Activated CD8-positive, alpha-beta memory T cell treated with anti-CD3 and anti-CD28 coated beads, Interleukin-2, amount 50 U/mL, for 4 hours (primary cell): ENCODE data around the gene LHB.
A peak's percentile ranks its signal among the peaks of the same experiment; 100 is the strongest.

Experiments
- DNase-seq: peaks from one replicate; pipeline ENCODE4 v3.0.0-alpha.2; 2020

Gene LHB

DNA sequence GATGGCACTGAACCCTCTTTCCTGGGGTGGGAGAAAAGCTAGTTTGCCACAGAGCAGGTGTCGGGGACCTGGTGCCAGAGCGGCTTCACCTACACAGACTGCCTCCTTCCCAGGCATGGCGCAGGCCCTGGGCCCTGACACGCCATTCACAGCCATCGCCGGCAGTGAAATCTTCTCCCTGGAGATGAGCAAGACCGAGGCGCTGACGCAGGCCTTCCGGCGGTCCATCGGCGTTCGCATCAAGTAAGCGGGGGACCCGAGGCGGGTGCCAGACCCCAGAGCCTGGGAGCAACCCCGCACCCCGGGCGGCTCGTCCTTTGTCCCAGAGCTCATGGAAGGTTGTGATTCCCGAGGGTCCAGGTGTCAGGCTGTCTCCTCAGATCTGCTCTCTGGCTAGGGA, 10.0 kb downstream of the LHB start:
- no peak for DNase-seq

DNA sequence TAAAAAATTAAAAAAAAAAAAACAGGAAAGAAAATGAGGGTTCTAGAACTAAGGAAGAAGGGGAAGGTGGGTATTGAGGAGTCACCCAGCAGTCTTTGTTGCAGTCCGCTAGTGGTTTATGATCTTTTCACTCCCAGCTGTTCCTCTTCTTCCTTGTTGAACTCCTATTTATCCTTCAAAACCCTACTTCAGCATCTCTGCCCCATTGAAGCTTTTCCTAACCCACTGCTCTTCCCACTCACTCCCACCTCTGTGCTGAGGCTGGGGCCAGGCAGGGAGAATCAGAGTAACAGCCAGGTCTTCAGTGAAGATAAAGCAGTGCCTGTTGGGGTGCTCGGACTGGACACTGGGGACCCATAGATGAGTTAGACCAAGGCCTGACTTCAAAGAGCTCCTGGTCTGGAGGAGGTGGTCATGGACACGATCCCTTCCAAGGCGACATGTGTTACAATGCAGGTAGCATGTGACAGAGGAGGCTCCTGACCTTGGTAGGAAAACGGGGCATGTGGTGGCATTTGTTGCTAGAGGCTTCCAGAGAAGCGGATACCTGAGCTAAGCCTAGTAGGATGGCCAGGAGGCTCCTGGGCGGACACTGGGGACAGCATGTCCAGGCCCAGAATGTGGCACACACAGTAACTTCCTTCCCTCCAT, 11.8 kb downstream of the LHB start:
- DNase-seq = no peak

DNA sequence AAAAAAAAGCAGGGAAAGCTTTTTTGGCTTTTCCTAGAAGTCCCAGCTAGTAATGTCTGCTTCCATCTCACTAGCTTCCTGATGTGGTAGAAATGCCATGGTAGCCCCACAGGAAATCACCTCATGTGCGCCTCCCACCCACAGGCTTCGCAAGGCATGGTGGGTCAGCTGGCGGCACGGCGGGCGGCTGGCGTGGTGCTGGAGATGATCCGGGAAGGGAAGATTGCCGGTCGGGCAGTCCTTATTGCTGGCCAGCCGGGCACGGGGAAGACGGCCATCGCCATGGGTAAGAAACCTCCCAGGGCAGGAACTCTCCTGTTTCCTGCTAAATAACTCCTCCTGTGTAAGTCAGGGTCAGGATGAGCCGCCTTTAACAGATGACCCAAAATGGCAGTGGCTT, 12.8 kb downstream of the LHB start:
- no peak for DNase-seq

DNA sequence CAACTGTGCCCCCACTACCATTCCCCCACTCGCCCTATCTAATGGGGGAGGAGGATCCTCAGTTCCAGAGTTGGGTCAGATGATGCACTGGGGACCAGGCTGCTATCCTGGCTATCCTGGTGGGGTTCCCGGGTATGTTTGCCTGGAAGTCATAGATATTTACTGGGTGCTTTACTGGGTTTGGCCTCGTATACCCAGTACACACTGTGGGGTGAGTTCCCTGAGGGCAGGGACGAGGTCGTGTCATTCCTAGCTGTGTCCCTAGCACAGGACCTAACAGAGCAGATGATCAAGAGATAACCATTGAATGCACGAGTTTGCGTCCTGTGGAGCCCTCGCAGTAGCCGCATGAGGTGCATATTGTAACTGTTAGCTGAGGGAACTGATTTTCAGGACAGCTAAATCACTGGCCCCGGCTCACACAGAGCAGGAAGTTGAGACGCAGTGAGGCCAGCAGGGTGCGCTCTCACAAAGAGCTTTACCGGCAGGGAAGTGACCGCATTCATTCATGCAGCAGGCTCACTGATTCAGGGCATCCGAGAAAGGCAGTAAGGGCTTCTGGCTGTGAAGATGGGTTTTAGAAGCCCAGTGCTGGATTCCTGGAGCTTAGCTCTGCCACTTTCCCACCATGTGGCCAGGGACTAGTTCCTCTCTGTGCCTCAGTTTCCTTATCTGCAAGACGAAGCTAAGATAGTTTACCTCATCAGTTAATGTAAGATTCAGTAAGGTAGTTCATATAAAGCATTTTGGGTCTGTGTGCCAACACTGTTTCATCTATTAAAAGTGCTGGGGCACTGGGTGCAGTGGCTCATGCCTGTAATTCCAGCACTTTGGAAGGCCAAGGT, 17.2 kb downstream of the LHB start:
- DNase-seq = peak; percentile 74

DNA sequence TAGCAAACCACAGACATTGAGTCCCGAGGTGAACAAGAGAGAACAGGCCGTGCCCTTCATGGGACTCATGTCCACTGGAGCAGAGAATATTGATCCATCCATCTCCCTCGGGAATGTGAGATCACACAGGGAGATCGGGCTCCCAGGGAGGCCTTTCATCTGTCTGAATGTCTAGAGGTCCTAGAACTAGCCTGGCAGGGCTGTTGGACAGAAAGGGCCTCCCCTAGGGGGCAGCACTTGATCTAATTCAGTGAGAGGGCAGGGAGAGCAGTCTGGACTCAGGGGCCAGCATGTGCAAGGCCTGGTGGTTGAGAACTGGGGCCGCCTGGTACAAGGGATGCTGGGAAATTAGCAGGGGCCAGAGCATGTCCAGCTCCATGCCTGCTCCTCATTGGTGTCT, 18.9 kb downstream of the LHB start:
- DNase-seq = peak; percentile 53

DNA sequence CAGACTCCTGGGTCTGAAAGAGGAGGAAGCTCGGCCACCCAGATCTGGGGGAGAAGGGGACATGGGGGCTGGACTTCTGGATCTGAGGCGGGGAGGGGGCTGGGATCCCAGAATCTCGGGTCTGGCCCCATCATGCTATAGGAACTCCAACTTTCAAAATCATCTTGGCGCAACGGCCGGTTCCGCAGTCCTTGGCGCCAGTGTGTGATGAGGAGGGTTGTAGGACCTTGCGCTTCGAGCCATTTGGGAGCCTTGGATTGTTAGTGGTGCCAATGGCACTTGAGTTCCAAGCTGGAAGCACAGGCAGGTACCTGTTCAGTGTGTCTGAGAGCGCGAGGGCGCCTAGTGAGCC, 22.9 kb downstream of the LHB start:
- no peak for DNase-seq

DNA sequence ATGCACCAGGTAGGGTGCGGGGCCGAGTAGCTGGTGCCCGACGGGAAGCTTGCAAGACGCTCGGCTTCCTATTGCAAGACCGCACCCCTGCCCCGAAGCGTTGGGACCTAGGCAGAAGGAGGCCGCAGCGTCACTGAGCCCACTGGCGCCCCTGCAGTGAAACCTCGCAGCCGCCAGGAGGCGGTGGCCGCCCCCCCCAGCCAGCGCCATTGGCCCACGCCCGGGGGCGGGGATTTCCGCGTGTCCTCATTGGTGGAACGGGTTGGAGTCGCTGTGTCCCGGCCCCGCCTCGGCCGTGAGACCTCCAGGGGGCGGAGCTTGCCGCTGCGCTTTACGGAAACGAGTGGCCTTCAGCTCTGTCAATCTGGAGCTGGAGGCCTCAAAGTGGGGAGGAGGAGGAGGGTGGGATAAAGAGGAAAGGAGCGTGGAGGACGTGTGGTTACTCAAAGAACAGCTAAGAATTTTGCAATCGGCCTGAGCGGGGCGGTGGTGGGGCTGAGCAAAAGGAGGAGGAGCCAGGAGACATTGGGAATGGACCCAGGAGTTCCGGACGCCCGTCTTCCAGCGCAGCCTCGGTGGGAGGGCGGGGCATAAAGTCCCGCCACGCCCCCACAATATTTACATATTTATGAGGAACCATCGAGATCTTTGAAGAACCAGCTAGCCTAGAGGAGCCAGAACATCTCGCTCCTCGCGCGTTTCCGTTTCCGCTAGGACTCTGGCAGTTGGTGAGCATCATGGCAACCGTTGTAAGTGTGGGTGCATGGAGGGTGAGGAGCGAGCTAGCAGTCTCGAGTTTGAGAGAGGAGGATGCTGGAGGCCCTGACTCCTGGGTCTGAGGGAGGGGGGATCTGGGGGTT, 23.5 kb downstream of the LHB start, which contains the start of the genes GYS1 and RUVBL2:
Gene GYS1 (minus strand): TSS at position 135 of the 860 bp plus-strand sequence. CDS start 197 bp downstream, outside the sequence.
Gene RUVBL2 (plus strand): TSS at position 713 of the 860 bp plus-strand sequence. CDS start 25 bp downstream, at position 738.
- peak; percentile 99 for DNase-seq

DNA sequence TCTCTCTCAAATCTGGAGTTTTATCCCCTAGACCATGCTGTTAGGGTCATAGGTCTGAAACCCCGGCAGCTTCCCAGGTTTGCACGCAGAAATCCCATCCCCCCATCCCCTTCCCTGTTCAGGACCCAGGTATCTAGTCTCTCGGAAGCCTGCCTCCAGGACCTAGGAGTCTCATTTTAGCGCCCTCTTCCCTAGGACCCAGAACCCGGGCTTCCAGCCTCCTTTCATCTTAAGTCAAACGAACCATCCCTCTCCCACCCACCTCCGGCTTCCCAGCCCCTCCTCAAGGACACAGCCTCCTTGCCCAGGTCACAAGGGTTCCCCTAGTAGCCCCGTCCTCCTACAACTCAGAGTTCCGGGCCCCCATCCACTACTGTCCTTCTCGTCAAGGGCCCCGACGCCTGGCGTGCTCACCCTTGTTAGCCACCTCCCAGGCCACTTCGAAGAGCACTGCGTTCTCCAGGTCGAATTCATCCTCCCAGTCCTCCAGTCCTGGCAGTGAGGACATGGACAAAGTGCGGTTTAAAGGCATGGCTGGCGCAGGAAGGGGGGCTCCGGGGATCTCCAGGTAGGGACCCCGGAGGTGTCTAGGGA, 24.2 kb downstream of the LHB start:
- no peak for DNase-seq

DNA sequence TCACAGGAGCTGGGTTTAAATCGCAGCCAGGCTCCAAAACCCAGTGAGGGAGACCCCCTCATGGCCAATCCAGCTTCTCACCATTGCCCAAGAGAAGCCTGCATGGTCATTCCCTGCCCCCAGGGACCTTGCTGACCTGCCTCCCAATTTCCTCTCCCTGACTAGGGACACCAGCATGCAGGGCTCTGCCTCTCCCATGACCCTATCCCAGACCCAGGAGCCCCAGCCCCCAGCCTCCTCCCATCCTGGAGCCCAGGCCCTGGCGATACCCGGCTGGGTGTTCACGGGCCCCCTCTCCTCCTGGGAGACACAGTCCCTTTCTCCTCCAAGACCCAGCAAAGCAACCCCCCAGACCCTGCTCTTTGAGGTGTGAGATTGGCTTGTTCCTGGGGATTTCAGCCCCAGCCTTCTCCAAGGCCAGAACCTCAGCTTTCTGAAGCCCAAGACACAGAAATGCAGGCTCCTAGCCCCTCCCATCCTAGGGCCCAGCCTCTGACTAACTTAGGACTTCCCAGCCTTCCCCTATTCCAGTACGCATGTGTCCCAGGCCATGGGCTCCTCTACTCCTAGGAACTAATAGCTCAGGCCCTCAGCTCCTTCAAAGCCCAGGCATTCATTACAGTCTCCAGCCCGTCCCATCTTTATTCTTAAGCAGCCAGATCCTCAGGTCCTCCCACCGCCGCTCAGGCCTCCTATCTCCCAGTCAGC, 24.9 kb downstream of the LHB start:
- no peak for DNase-seq

DNA sequence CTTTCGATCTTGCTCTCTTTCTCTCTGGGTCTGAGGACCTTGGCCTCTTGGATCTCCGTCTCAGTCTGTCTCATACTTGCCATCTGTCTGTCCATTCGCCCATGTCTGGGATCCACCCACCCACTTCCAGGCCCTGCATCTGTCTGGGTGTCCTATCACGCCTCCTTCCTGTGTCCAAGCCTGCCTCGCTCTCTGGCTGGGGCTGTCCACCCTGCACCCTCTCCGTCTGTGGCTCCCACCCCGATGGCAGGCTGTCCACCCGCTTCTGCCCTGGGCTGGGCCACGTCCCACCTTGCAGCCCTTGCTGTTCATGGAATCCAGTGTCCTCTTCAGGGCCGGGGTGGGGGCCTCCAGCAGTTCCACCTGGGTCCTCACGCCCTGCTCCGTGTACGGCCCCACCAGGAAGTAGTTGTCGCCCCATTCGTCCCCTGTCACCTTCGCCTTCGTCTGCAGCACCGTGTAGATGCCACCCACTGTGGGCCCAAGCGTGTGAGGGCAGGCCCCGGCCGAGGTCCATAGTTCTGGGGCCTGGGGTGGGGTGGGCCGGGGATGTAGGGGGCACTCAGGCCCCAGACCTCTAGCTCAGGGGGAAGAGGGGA, 25.8 kb downstream of the LHB start:
- DNase-seq = no peak

DNA sequence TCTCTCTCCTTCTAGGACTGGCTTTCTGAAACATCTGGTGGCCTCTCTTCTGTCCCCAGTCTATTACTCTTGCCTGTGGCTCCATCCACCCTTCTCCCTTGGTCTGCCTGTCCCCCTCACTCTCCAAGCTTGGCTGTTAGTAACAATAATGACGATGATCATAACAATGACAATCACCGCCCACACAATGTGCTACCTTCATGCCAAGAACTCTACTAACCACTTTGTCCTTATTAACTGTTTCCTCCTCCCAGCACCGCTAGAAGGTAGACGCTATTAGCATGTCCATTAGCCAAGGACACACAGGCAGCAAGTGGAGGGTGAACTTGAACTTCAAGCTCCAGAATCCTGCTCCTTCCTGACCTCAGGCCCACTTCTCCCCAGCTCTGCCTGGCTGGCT, 26.5 kb downstream of the LHB start:
- DNase-seq = no peak

DNA sequence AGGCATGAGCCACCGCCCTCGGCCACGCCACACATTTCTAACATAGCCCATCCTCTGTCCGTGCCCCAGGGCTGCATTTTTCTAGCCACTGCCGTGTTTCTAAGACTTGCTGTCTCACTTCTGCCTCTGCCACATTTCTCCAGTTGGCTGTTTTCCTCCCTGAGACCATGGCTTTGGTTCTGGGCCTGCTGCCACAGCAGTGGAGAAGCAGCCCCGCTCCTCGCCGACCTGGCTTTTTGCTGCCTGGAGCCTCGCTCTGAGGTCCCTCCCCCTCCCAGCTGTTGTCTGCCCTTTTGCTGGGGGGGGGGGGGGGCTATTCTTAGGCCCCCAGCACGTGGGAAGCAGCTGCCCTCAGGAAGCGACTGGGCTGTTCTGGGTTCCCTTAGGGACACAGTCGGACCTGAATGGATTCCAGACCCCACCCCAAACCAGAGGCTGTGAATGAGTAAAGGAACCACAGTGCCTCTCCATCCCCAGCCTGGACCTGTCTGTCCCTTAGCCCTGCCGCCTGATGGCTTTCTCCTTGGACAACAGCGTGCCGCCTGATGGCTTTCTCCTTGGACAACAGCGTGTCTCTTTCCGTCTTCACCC, 27.1 kb downstream of the LHB start:
- DNase-seq = no peak

DNA sequence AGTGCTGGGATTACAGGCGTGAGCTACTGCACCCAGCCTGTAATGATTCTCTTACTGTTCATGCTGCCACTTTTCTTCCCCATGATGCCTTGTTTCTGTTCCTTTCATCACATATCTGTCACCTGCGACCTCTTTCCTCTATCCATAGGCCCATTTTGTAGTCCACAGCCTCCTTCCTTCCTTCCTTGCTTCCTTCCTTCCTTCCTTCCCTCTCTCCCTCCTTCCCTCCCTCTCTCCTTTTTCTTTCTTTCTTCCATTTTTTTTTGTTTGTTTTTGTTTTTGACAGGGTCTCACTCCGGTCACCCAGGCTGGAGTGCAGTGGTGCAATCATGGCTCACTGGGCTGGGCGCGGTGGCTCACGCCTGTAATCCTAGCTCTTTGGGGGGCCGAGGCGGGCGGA, 28.0 kb downstream of the LHB start:
- no peak for DNase-seq

DNA sequence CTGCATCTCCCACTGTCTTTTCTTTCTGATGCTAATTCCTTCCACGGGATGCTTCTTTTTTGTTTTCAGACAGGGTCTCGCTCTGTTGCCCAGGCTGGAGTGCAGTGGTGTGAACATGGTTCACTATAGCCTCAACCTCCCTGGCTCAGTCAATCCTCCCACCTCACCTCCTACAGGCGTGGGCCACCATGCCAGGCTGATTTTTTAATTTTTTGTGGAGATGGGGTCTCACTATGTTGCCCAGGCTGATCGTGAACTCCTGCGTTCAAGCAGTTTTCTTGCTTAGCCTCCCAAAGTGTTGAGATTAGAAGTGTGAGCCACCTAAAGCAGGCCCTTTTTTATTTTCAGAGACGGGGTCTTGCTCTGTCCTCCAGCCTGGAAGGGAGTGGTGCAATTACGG, 28.6 kb downstream of the LHB start:
- no peak for DNase-seq

DNA sequence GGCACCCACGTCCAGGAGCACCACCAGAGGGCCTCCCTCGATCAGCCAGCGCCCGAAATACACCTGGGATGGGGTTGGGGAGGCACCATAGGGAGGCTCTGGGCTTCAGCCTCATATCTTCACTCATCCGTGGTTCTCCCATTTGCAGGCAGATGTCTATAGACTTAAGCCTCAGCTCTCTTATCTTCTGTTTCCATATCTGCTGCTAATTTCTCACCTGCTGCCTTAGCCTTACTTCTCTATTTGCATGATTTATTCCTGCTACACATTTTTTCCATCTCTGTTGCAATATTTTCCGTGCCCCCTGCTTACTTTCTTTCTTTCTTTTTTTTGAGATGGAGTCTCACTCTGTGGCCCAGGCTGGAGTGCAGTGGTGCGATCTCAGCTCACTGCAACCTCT, 29.6 kb downstream of the LHB start:
- no peak for DNase-seq

DNA sequence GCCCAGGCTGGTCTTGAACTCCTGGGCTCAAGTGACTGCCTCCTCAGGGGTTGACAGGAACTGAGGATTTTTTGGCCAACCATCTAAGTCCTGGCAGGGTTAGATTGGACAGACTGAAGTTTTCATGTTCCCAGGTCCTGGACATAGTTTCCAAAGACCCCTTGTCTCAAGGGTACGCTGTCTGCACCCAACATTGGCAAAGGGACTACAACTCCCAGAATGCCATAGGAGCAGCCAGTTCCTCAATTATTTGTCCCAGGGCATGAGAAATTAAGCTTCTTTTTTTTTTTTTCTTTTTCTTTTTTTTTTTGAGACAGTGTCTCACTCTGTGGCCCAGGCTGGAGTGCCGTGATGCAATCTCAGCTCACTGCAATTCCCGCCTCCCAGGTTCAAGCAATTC, 30.7 kb downstream of the LHB start:
- DNase-seq = no peak

DNA sequence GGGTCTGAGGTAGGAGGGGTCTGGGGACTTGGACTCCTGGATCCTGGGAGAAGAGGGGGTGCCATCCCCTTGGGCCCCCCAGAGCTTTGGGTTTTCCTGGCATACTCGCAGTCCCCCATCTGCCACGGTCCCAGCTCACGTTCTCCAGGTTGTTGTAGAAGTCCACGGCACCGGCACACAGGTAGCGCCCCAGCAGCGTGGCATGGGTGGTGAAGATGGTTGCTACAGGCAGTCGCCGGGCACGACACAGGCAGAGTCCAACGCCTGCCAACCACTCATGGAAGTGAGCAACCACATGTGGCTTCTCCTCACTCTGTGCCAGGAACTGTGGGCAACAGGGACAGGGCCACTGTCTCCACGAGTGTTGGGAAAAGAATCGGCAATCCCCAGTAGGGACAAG, 31.2 kb downstream of the LHB start:
- no peak for DNase-seq

DNA sequence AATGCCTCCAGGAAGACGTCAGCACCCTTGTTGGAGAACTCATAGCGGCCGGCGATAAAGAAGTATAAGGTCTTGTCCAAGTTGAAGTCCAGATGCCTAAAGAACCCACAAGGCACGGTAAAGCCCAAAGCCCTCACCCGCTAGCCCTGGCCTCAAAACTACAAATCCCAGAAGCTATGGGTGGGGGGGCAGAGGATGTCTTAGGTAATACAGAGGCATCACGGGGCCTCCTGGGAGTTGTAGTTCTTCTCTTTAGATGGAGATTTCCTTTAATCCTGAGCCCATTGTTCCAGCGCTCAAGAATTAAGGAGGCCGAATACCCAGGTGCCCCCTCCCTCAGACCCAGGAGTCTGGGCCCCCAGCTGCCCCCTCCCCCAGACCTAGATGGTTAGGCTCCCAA, 34.6 kb downstream of the LHB start:
- DNase-seq = no peak

DNA sequence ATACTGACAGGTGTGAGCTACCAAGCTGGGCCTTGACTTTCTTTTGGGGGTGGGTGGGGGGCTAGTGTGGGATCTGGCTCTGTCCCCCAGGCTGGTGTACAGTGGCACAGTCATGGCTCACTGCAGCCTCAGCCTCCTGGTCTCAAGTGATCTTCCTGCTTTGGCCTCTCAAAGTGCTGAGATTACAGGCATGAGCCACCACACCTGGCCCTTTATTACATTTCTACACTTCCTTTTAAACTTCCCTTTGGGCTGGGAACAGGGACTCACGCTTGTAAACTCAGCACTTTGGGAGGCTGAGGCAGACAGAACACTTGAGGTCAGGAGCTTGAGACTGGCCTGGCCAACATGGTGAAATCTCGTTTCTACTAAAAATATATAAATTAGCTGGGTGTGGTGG, 39.8 kb downstream of the LHB start:
- no peak for DNase-seq

DNA sequence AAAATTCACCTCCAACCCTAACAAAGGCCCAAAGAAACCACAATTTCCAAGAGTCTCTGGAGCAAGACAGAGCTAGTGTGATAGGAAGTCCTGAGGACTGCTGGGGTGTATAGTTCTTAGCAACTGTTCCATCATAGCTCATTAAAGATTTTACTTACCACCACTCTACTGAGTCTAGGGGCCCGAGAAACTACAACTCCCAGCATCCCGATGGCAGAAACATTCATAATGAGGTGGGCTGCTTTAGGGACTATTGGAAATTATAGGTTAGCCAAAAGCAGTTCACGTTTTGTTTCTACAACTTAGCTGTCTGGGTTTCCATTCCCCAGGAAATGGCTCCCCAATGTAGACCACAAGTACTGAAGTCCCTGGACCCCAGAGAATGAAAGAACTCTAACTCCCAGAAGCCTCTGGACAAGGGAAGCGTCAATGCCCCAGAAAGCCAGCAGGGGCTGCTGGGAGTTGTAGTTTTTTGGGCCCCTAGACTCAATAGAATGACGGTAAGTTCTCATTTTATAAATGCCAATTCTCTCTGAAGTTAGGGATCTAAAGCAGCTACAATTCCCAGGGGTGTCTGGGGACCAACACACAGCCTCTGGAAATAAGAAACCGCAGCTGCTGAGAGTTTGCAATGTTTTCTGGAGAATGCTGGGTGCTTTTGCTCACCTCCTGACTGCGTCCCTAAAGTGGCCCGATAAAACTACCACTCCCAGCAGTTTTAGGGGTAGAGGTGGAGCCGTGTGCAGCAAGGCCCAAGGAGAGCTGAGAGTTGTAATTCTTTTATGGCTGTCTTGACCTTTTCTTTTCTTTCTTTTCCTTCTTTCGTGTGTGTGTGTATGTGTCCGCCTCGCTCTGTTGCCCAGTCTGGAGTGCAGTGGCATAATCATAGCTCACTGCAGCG, 40.7 kb downstream of the LHB start:
- no peak for DNase-seq
